Measurements from ENCODE around the gene ADAMTS14. TPM values are rescaled to one million over a fixed set of nuclear protein-coding genes. Genes with fewer than 3 reads are reported as not detected.

The ADAMTS14 gene
- total RNA-seq, 1 experiment from 2014 or later = 2.7 TPM

DNA sequence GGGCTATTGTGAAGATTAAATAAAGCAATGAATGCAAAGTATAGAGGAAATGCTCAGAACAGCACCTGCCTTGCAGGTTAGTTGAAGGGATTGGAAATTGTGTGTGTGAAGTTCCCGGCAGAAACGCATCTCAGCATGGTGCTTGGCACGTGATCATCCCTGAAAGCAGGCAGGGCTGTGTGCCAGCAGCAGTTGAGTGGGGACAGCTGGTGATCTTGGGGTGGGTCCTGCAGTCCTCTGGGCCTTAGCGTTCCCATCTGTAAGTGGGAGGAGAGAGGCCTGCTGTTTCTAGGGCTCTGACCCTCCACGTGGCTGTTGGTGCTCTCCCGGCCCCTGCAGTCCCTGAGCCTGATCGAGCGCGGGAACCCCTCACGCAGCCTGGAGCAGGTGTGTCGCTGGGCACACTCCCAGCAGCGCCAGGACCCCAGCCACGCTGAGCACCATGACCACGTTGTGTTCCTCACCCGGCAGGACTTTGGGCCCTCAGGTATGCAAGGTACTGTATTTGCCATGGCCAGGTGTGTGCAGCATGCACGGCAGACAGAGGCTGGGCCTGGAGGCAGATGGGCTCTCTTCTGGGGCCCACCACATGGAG lies 57.6 kb downstream of the ADAMTS14 start:
- no peak for DNase-seq (ENCODE audit: low read depth)

DNA sequence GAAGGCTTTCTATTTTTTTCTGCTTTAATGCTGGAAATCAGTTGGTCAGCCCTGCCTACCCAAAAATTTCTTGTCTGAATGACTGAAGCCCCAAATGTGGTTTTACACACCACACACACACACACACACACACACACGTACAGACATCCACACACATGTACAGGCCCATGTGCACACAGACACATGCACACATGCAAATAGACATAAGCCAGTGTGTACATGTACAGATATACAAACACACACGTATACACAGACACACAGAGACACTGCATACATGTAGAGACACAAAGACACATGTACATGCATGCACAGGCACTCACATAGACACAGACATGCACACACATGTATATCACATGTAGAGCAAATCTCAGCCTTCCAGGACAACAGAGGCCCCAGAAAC lies 58.6 kb downstream of the ADAMTS14 start:
- DNase-seq (ENCODE audit: low read depth) = no peak

DNA sequence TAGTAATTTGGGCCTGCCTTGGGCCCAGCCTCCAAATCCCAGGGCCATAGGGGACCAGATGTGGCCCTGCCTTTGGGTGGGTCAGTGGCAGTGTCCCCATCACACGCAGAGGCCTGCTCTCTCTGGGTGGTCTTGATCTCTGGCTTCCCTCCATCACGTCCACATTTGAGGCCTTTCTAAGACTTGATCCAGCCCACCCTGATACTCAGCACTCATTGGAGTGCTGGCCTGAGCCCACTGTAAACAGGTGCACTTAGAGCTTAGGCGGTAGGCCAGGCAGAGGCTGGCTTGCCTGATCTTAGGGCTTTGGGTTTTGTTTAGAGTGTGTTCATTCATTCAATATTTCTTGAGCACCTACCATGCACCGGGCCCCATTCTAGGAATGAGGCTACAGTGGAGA lies 60.3 kb downstream of the ADAMTS14 start:
- no peak for DNase-seq (ENCODE audit: low read depth)

GRCh38 chr10:70733051-70733450 lies 60.7 kb downstream of the ADAMTS14 start:
- no peak for DNase-seq (ENCODE audit: low read depth)

DNA sequence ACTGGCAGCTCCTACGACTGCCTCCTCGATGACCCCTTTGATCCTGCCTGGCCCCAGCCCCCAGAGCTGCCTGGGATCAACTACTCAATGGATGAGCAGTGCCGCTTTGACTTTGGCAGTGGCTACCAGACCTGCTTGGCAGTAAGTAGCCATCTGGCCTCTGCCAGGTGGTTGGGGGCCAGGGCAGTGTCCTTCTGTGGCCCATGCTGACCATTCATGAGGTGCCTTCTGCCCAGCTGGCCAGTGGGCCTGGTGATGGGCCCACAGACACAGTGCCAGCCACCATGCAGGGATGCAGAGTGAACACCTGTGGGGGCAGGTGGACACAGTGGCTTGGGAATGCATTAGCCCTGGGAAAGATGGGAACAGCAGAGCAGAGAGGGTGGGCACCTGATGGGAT lies 62.9 kb downstream of the ADAMTS14 start:
- DNase-seq (ENCODE audit: low read depth) = no peak

DNA sequence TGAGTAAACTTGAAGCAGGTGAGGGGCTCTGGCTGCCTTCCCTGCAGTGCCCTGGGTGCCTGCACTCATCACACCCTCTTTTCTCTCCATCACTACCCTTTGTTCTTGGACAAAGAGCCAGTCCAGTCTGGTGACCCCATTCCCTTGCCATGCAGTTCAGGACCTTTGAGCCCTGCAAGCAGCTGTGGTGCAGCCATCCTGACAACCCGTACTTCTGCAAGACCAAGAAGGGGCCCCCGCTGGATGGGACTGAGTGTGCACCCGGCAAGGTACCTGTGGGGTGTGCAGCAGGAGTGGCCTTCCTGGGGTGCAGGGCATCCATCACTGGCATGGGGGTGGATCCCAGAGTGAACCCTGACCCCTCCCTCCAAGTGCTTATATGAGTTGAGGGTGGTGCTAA lies 64.2 kb downstream of the ADAMTS14 start:
- no peak for DNase-seq (ENCODE audit: low read depth)

DNA sequence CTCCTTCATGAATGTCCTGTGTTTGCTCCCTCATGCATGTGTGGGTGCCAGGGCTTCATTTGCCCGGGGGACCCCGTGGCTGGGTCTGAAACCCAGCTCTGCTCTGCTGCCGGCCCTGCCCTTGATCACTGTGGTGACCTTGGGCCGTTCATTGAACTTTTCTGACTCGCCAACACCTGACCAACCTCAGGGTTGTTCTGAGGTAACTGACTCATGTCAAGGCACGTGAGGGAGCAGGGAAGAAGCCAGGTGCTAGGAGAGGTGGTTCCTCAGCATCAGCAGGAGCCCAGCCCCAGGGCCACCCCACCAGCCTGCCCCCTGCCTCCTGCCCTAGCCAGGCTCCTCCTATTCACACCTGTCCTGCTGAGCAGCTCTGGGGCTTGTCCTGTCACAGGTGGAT lies 64.9 kb downstream of the ADAMTS14 start:
- no peak for DNase-seq (ENCODE audit: low read depth)

DNA sequence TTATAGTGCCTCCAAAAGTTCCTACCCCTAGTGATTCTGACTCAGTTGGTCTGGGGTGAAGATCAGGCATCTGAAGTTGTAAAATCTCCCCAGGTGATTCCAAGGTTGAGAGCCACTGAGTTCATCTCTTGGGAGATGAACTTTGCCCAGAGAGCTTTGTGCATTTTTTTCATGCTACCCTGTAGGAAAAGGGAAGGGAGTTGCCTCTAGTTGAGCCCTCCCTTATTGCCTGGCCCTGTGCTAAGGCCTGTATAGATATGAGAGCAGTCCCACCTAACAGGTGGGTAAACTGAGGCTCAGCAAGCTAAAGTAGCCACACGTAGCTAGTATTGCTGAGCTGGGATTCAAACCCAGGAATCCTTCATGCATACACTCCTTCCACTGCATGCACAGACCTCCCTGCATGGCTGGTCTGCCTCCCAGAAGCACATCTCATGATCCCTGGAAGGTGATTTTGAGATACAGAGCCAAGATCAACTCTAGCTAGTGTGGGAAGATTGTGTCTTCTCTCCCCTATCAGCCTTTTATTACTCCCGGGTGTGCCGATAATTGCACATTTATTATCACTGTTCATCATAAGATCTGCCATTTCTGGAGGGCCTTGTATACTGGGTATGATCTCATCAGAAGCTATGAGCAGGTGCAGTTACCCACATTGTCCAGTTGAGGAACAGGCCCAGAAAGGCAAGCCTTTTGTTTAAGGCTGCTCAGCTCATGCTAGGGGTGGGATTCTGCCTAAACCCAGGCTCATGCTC lies 65.9 kb downstream of the ADAMTS14 start:
- DNase-seq (ENCODE audit: low read depth) = no peak

DNA sequence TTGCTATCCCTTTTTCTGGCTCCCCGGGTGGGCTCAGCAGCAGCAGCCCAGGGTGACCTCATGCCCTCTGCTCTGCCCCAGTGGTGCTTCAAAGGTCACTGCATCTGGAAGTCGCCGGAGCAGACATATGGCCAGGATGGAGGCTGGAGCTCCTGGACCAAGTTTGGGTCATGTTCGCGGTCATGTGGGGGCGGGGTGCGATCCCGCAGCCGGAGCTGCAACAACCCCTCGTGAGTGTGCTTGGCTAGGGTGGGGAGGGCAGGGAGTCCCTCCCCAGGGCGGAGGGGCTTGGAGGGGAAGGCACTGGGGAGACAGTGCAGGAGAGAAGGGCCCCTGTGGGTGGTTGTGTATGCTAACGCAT lies 66.4 kb downstream of the ADAMTS14 start:
- no peak for DNase-seq (ENCODE audit: low read depth)

DNA sequence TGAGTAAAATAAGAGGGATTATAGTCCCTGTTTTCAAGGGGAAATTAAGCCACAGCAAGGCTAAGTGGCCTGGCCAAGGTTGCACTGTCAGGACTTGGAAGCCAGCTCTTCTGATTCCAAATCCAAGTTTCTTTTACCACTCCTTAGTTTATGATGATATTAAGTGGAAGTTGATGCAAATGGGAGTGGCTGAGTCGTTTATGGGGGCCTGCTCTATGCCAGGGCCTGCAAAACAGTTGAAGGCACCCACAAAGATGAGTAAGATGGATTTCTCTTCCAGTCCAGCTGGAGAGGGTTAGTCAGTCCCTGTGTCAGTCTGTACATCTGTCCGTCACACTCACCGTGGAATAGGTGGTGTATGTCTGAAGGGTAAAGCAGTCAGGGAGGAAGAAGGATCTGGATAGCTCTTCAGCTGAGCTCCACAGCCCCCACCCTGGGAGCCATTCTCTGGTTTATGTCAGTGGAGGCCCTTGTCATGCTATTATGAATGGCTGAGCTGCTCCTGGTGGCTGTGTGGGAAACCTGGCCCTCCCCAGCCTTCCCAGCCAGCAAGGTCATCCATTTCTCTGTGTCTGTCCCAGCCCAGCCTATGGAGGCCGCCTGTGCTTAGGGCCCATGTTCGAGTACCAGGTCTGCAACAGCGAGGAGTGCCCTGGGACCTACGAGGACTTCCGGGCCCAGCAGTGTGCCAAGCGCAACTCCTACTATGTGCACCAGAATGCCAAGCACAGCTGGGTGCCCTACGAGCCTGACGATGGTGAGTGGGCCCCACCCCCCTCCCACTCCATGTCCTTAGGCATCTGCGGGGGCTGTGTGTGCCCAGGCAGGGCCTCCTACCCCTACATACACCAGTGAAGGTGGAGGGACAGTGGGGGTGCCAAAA lies 68.3 kb downstream of the ADAMTS14 start:
- DNase-seq (ENCODE audit: low read depth) = peak; percentile 34

- DNase-seq (ENCODE audit: low read depth) = peak; percentile 42
Observed at GRCh38 chr10:70742537-70743429, 70.5 kb downstream of the ADAMTS14 start.

GRCh38 chr10:70743430-70743788 lies 71.1 kb downstream of the ADAMTS14 start:
- DNase-seq (ENCODE audit: low read depth) = no peak

GRCh38 chr10:70743879-70744278 lies 71.6 kb downstream of the ADAMTS14 start:
- DNase-seq (ENCODE audit: low read depth) = no peak

DNA sequence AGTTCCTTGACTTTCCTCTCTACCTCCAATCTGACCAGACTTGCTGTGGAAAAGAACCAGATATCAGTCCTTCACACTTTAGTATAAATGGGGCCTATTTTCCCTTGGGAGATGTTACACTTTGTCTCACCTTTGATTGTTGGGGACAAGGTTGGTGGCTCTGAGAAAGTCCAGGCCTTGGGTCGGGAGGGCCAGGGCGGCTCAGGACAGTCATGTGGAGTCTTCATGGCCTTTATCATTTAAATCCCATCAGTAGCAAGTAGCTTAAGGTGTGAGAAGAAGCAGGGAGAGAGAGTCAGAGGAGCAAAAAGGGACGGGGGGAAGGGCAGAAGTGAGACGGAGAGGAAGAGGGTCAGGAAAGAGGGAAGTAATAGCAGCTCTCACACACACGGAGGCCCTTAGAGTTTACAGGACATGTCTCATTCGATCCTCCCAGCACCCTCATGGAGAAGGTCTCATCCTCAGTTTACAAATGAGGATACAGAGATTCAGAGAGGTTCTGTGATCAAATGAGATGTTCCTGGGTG lies 72.4 kb downstream of the ADAMTS14 start:
- no peak for DNase-seq (ENCODE audit: low read depth)

- no peak for DNase-seq (ENCODE audit: low read depth)
Observed at GRCh38 chr10:70745555-70745954, 73.2 kb downstream of the ADAMTS14 start.

DNA sequence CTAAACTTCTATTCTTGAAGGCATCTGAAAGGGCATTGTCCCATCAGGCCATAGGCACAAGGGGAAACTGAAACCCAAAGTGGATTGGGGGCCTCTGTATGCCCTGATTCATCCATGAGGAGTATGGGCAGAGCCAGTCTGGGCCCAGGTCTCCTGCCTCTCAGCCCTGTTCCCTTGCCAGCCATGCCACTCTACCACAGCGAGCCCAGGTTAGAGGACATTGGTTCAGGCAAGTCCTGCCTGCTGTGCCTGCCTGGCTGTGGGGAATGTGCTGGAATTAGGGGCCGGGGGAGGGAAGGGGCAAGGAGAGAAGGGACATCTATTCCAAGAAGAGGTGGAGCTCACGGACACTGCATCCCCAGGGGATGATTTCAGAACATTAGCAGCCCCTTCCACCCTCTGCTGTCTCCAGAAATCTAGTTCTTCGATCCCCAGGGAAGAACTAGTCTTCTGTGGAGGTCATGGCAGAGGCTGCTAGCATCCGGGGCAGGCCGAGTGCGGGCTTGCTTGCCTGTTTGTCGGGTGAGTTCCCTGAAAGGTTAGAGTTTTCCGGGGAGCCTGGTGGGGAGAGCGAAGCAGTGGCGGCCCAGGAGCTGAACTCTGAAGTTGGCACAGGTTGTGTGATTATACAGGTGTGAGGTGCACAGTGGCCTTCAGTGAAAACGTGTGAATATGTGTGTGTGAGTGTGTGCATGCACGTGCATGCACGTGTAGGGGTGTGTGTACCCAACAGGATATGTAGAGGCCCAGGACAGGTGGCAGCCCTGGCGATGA lies 75.1 kb downstream of the ADAMTS14 start:
- no peak for DNase-seq (ENCODE audit: low read depth)

- no peak for DNase-seq (ENCODE audit: low read depth)
Observed at GRCh38 chr10:70748305-70748704, 76.0 kb downstream of the ADAMTS14 start.

GRCh38 chr10:70748801-70749573 lies 76.7 kb downstream of the ADAMTS14 start:
- DNase-seq (ENCODE audit: low read depth) = no peak

DNA sequence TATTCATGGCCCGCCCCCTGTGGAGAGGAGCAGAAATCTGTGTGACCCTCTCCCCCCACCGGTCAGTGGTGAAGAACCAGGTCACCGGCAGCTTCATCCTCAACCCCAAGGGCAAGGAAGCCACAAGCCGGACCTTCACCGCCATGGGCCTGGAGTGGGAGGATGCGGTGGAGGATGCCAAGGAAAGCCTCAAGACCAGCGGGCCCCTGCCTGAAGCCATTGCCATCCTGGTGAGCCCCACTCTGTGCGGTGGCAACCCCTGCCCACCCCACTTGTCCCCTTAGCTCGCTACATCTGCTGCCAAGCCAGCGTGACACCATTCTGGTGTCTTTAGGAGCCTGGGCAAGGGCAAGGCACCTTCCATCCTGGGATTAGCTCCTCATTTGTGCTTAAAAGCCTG lies 77.5 kb downstream of the ADAMTS14 start:
- DNase-seq (ENCODE audit: low read depth) = no peak
